ENCODE results near the gene DEPDC4. TPM values are rescaled to one million over a fixed set of nuclear protein-coding genes. Genes with fewer than 3 reads are reported as not detected.
"Not testable (repeated sequence)": the region's sequence is repeated elsewhere in the genome, so short reads cannot be mapped to it uniquely, and the experiment has no call there.

Gene DEPDC4
- total RNA-seq, 1 donor from 2014 or later, result 0.62 TPM

GRCh38 chr12:100265732-100266584 lies 921 bp downstream of the DEPDC4 start:
- intact Hi-C loops (cut with DNase I), result loop anchor here (10.0 kb wide), 2 partner anchors 121 to 309 kb away; partner anchors contain the start of genes BLTP3B and GAS2L3
- no peak for DNase-seq (ENCODE audit: low spot score)

GRCh38 chr12:100265107-100265506 lies 1.8 kb downstream of the DEPDC4 start:
- intact Hi-C loops (cut with DNase I), result loop anchor here (10.0 kb wide), 2 partner anchors 120 to 310 kb away; partner anchors contain the start of genes BLTP3B and GAS2L3

GRCh38 chr12:100263131-100263530 lies 3.7 kb downstream of the DEPDC4 start:
- intact Hi-C loops (cut with DNase I), result loop anchor here (10.0 kb wide), 2 partner anchors 118 to 312 kb away; partner anchors contain the start of genes BLTP3B and GAS2L3

More at GRCh38 chr12:100265107-100265506, 1.8 kb downstream of the DEPDC4 start:
- not testable (repeated sequence) for DNase-seq (ENCODE audit: low spot score)

GRCh38 chr12:100258127-100258526 lies 8.8 kb downstream of the DEPDC4 start:
- intact Hi-C loops (cut with DNase I), result no loop called here
- DNase-seq (ENCODE audit: low spot score), result no peak

More at GRCh38 chr12:100263131-100263530, 3.7 kb downstream of the DEPDC4 start:
- no peak for DNase-seq (ENCODE audit: low spot score)

GRCh38 chr12:100254876-100255275 lies 12.0 kb downstream of the DEPDC4 start:
- DNase-seq (ENCODE audit: low spot score), result no peak
- intact Hi-C loops (cut with DNase I), result no loop called here

- intact Hi-C loops (cut with DNase I), result no loop called here
- no peak for DNase-seq (ENCODE audit: low spot score)
These were observed 13.4 kb downstream of the DEPDC4 start for GRCh38 chr12:100253437-100253836.

- intact Hi-C loops (cut with DNase I), result no loop called here
- no peak for DNase-seq (ENCODE audit: low spot score)
These were observed 15.0 kb downstream of the DEPDC4 start for GRCh38 chr12:100251917-100252316.

- no peak for DNase-seq (ENCODE audit: low spot score)
- intact Hi-C loops (cut with DNase I), result no loop called here
These were observed 16.9 kb downstream of the DEPDC4 start for GRCh38 chr12:100249941-100250340.

- DNase-seq (ENCODE audit: low spot score), result no peak
- intact Hi-C loops (cut with DNase I), result no loop called here
These were observed 18.0 kb downstream of the DEPDC4 start for GRCh38 chr12:100248886-100249285.

GRCh38 chr12:100247765-100248164 lies 19.1 kb downstream of the DEPDC4 start:
- intact Hi-C loops (cut with DNase I), result no loop called here
- DNase-seq (ENCODE audit: low spot score), result no peak

- DNase-seq (ENCODE audit: low spot score), result no peak
- intact Hi-C loops (cut with DNase I), result no loop called here
These were observed 23.7 kb downstream of the DEPDC4 start for GRCh38 chr12:100243137-100243536.

- intact Hi-C loops (cut with DNase I), result no loop called here
- DNase-seq (ENCODE audit: low spot score), result no peak
These were observed 27.3 kb downstream of the DEPDC4 start for GRCh38 chr12:100239589-100239988.

- intact Hi-C loops (cut with DNase I), result no loop called here
- DNase-seq (ENCODE audit: low spot score), result no peak
These were observed 28.1 kb downstream of the DEPDC4 start for GRCh38 chr12:100238801-100239200.

GRCh38 chr12:100234591-100235304 lies 32.1 kb downstream of the DEPDC4 start:
- intact Hi-C loops (cut with DNase I), result loop anchor here (5.0 kb wide), 1 partner anchor 323 kb away; no protein-coding TSS in a partner anchor
- DNase-seq (ENCODE audit: low spot score), result no peak

- intact Hi-C loops (cut with DNase I), result loop anchor here (5.0 kb wide), 1 partner anchor 323 kb away; no protein-coding TSS in a partner anchor
- no peak for DNase-seq (ENCODE audit: low spot score)
These were observed 32.7 kb downstream of the DEPDC4 start for GRCh38 chr12:100234166-100234565.

GRCh38 chr12:100231873-100232272 lies 35.0 kb downstream of the DEPDC4 start:
- intact Hi-C loops (cut with DNase I), result loop anchor here (5.0 kb wide), 1 partner anchor 325 kb away; no protein-coding TSS in a partner anchor

GRCh38 chr12:100229876-100230275 lies 37.0 kb downstream of the DEPDC4 start:
- DNase-seq (ENCODE audit: low spot score), result no peak
- intact Hi-C loops (cut with DNase I), result loop anchor here (5.0 kb wide), 1 partner anchor 327 kb away; no protein-coding TSS in a partner anchor

More at GRCh38 chr12:100231873-100232272, 35.0 kb downstream of the DEPDC4 start:
- not testable (repeated sequence) for DNase-seq (ENCODE audit: low spot score)

GRCh38 chr12:100229036-100229635 lies 37.7 kb downstream of the DEPDC4 start:
- no peak for DNase-seq (ENCODE audit: low spot score)
- intact Hi-C loops (cut with DNase I), result no loop called here

GRCh38 chr12:100225491-100225890 lies 41.4 kb downstream of the DEPDC4 start:
- intact Hi-C loops (cut with DNase I), result no loop called here
- no peak for DNase-seq (ENCODE audit: low spot score)

GRCh38 chr12:100222173-100222572 lies 44.7 kb downstream of the DEPDC4 start:
- DNase-seq (ENCODE audit: low spot score); intact Hi-C loops (cut with DNase I): not testable (repeated sequence)

Measured in cardiac septum (tissue), 1 donor.